H9 (cell line): ENCODE measurements around the gene SULT1A2. TPM values are rescaled to one million over a fixed set of nuclear protein-coding genes. Genes with fewer than 3 reads are reported as not detected.
"Not testable (repeated sequence)": the region's sequence is repeated elsewhere in the genome, so short reads cannot be mapped to it uniquely, and the experiment has no call there.

Source experiments
- DNase-seq: peaks from one replicate; pipeline ENCODE4 v3.0.0-alpha.2; 2017
- H2AFZ ChIP-seq: one replicate; pipeline ENCODE4 v1.6.1; 2013; ENCODE audit warnings: mild to moderate bottlenecking, low read length, control low read depth, moderate library complexity
- H2AK5ac ChIP-seq: 2 replicates; pipeline ENCODE4 v1.6.1; 2013; ENCODE audit warnings: low read length, control low read depth, mixed read lengths; ENCODE audit not compliant: insufficient read length
- H2BK120ac ChIP-seq: one replicate; pipeline ENCODE4 v1.6.1; 2013; ENCODE audit warnings: low read depth, mild to moderate bottlenecking, low read length, control low read depth, inconsistent platforms; ENCODE audit not compliant: poor library complexity, severe bottlenecking
- H2BK12ac ChIP-seq: 2 replicates; pipeline ENCODE4 v1.6.1; 2013; ENCODE audit warnings: low read length, control low read depth, mixed read lengths, low read depth; ENCODE audit not compliant: insufficient read length
- H2BK15ac ChIP-seq: 2 replicates; pipeline ENCODE4 v1.6.1; 2013; ENCODE audit warnings: low read depth, low read length, control low read depth
- H2BK20ac ChIP-seq: one replicate; pipeline ENCODE4 v1.6.1; 2013; ENCODE audit warnings: low read depth, mild to moderate bottlenecking, low read length, control low read depth, inconsistent platforms; ENCODE audit not compliant: poor library complexity, severe bottlenecking
- H2BK5ac ChIP-seq: 2 replicates; pipeline ENCODE4 v1.6.1; 2013; ENCODE audit warnings: low read length, control low read depth, mixed read lengths; ENCODE audit not compliant: insufficient read length
- H3K14ac ChIP-seq: 2 replicates; pipeline ENCODE4 v1.6.1; 2013; ENCODE audit warnings: low read length, control low read depth; ENCODE audit not compliant: insufficient read depth
- H3K18ac ChIP-seq: 2 replicates; pipeline ENCODE4 v1.6.1; 2013; ENCODE audit warnings: low read depth, mild to moderate bottlenecking, mixed read lengths, low read length, control low read depth; ENCODE audit not compliant: insufficient read length
- H3K23ac ChIP-seq: 2 replicates; pipeline ENCODE4 v1.6.1; 2013; ENCODE audit warnings: low read length, control low read depth, mixed read lengths, low read depth; ENCODE audit not compliant: insufficient read length
- H3K23me2 ChIP-seq: 2 replicates; pipeline ENCODE4 v1.6.1; 2013; ENCODE audit warnings: low read depth, mild to moderate bottlenecking, mixed read lengths, low read length, control low read depth; ENCODE audit not compliant: insufficient read length, poor library complexity, severe bottlenecking
- H3K27ac ChIP-seq: 2 replicates; pipeline ENCODE4 v1.5.1; 2013; ENCODE audit warnings: low read length, control low read depth, mixed read lengths, low read depth; ENCODE audit not compliant: insufficient read length
- H3K27me3 ChIP-seq: 2 replicates; pipeline ENCODE4 v1.6.1; 2013; ENCODE audit warnings: low read length, control low read depth, inconsistent platforms; ENCODE audit not compliant: insufficient read depth
- H3K4ac ChIP-seq: 2 replicates; pipeline ENCODE4 v1.6.1; 2013; ENCODE audit warnings: low read depth, mild to moderate bottlenecking, control low read depth, inconsistent platforms, low read length, moderate library complexity
- H3K4me1 ChIP-seq: 2 replicates; pipeline ENCODE4 v1.6.1; 2013; ENCODE audit warnings: low read length, control low read depth, inconsistent platforms; ENCODE audit not compliant: insufficient read depth
- H3K4me2 ChIP-seq: 2 replicates; pipeline ENCODE4 v1.6.1; 2013; ENCODE audit warnings: low read length, control low read depth, mixed read lengths; ENCODE audit not compliant: insufficient read length, insufficient read depth
- H3K56ac ChIP-seq: 2 replicates; pipeline ENCODE4 v1.6.1; 2013; ENCODE audit warnings: low read depth, mild to moderate bottlenecking, mixed read lengths, low read length, control low read depth; ENCODE audit not compliant: insufficient read length
- H3K79me1 ChIP-seq: 2 replicates; pipeline ENCODE4 v1.6.1; 2013; ENCODE audit warnings: low read depth, mild to moderate bottlenecking, moderate library complexity, low read length, control low read depth, inconsistent platforms; ENCODE audit not compliant: insufficient read depth, poor library complexity, severe bottlenecking
- H3K79me2 ChIP-seq: 2 replicates; pipeline ENCODE4 v1.6.1; 2013; ENCODE audit warnings: low read length, control low read depth, inconsistent platforms; ENCODE audit not compliant: insufficient read depth
- H3K9ac ChIP-seq: 2 replicates; pipeline ENCODE4 v1.6.1; 2013; ENCODE audit warnings: low read length, control low read depth, mixed read lengths; ENCODE audit not compliant: insufficient read length; ENCODE audit errors: extremely low read depth
- H3K9me3 ChIP-seq: one replicate; pipeline ENCODE4 v1.6.1; 2013; ENCODE audit warnings: low read depth, low read length, inconsistent platforms; ENCODE audit not compliant: control insufficient read depth
- H3T11ph ChIP-seq: one replicate; pipeline ENCODE4 v1.6.1; 2013; ENCODE audit warnings: mild to moderate bottlenecking, low read length, control low read depth, inconsistent platforms
- H4K20me1 ChIP-seq: one replicate; pipeline ENCODE4 v1.6.1; 2013; ENCODE audit not compliant: control insufficient read depth, insufficient read length, insufficient read depth
- H4K5ac ChIP-seq: 2 replicates; pipeline ENCODE4 v1.6.1; 2013; ENCODE audit warnings: low read depth, mild to moderate bottlenecking, mixed read lengths, low read length, control low read depth; ENCODE audit not compliant: insufficient read length
- H4K8ac ChIP-seq: replicated peaks from 2 replicates; pipeline ENCODE4 v1.6.1; 2013; ENCODE audit warnings: low read length, control low read depth, mixed read lengths, low read depth; ENCODE audit not compliant: insufficient read length
- H4K91ac ChIP-seq: 2 replicates; pipeline ENCODE4 v1.6.1; 2013; ENCODE audit warnings: low read depth, mild to moderate bottlenecking, moderate library complexity, mixed read lengths, low read length, control low read depth; ENCODE audit not compliant: insufficient read length
- H3K27ac Mint-ChIP-seq, 3 experiments: 2 replicates in 2 of 3; 3 replicates in 1 of 3; pipeline ENCODE4 v1.8.0; 2020 to 2021; ENCODE audit warnings: mixed read lengths in 3 of 3, mild to moderate bottlenecking in 1 of 3, moderate library complexity in 1 of 3
- H3K27me3 Mint-ChIP-seq: 2 replicates; pipeline ENCODE4 v1.8.0; 2021; ENCODE audit warnings: low read depth, mild to moderate bottlenecking, moderate library complexity, mixed read lengths
- H3K36me3 Mint-ChIP-seq, 3 experiments: 2 replicates in 2 of 3; 3 replicates in 1 of 3; pipeline ENCODE4 v1.8.0; 2020 to 2021; ENCODE audit warnings: low read depth in 3 of 3, mixed read lengths in 3 of 3; ENCODE audit not compliant: insufficient read depth in 1 of 3
- H3K4me1 Mint-ChIP-seq, 2 experiments: 2 replicates each; pipeline ENCODE4 v1.8.0; 2020; ENCODE audit warnings: mixed read lengths in 2 of 2
- H3K4me3 Mint-ChIP-seq, 2 experiments: 2 replicates in 1 of 2; 3 replicates in 1 of 2; pipeline ENCODE4 v1.8.0; 2020 to 2021; ENCODE audit warnings: mild to moderate bottlenecking in 2 of 2, mixed read lengths in 2 of 2, moderate library complexity in 1 of 2
- H3K9me3 Mint-ChIP-seq, 2 experiments: 2 replicates in 1 of 2; 3 replicates in 1 of 2; pipeline ENCODE4 v1.8.0; 2020; ENCODE audit warnings: mild to moderate bottlenecking in 2 of 2, mixed read lengths in 2 of 2, moderate library complexity in 1 of 2
- WGBS: extraction: QIAGEN DNeasy Blood & Tissue Kit; methylation state at CpG from one replicate; pipeline ENCODE4 v1.1.7; 2013; ENCODE audit warnings: missing lambda C conversion rate, low lambda C conversion rate, mixed read lengths; ENCODE audit not compliant: insufficient read length; ENCODE audit errors: extremely low coverage; 5-methylcytosine and 5-hydroxymethylcytosine counted together
- total RNA-seq: library from RNA; stranded (reverse); gene quantifications from 2 replicates; pipeline ENCODE4 v1.2.1, GENCODE V29; 2021
- TF ChIP-seq, protein P1 (sequence below): fragments of 200-600 bp; sonication (generic); conservative IDR thresholded peaks from 3 replicates; pipeline ENCODE4 v1.8.0; 2021; ENCODE audit warnings: antibody characterized with exemption, mild to moderate bottlenecking

The SULT1A2 gene
- total RNA-seq, 1 experiment from 2014 or later: 0.66 TPM

DNA sequence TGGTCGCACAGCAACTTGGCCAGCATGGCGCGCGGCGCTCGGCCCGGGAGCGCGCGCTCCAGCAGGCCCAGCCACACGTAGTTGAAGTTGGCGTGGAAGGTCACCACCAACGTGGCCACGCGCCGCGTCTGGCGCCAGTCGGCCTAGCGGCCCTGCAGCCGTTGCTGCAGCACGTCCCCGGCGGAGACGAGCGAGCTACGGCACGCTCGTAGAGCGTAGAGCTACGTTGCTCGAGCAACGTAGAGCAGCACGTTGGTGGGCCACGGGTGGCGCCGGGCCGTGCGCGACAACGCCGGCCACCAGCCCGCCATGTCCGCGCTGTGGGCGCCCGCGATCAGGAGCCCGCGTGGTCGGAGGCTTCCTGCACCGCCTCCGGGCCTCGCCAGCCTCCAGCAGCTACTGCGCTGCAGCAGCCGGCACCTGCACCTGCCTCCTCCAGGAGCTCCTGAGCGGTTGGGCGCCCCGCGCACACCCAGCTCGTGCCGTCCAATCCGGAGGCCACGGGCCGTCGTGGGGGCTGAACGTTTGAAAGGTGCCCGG, 26.4 kb upstream of the SULT1A2 start:
- Mint-ChIP-seq H3K36me3 (no peaks in the 10 kb centered on the region), H3K27ac (no peak overlapping the region), H3K9me3 (no peaks in the 10 kb centered on the region), H3K4me1 (peaks cover 13 to 19% of the 10 kb centered on the region in 2 experiments), H3K4me3 (no peak overlapping the region), H3K27me3 (no peaks in the 10 kb centered on the region)
- no peaks in the 10 kb centered on the region for H4K20me1 ChIP-seq
- no CpG with 5 or more reads among the region's 68 CpGs for WGBS
- H3K4me2 ChIP-seq: no peak overlapping the region
- no peak overlapping the region for H2BK12ac ChIP-seq
- H3K9ac ChIP-seq: no peak overlapping the region
- H2BK120ac ChIP-seq: no peak overlapping the region
- H2BK15ac ChIP-seq: no peak overlapping the region
- H3K14ac ChIP-seq: no peak overlapping the region
- no peaks in the 10 kb centered on the region for H3K79me1 ChIP-seq
- H3K56ac ChIP-seq: no peak overlapping the region
- H3K4ac ChIP-seq: no peak overlapping the region
- no peak overlapping the region for H2BK20ac ChIP-seq
- H2AK5ac ChIP-seq: no peak overlapping the region
- no peaks in the 10 kb centered on the region for H3K4me1 ChIP-seq
- H3K18ac ChIP-seq: no peak overlapping the region
- H3K27me3 ChIP-seq: no peaks in the 10 kb centered on the region
- H4K8ac ChIP-seq: no peak overlapping the region
- peak; percentile 39 for DNase-seq
- H2BK5ac ChIP-seq: no peak overlapping the region
- H2AFZ ChIP-seq: no peak overlapping the region
- no peak overlapping the region for H3K27ac ChIP-seq
- H3K23ac ChIP-seq: no peak overlapping the region
- H3K23me2 ChIP-seq: no peaks in the 10 kb centered on the region
- TF ChIP-seq, protein P1, sequence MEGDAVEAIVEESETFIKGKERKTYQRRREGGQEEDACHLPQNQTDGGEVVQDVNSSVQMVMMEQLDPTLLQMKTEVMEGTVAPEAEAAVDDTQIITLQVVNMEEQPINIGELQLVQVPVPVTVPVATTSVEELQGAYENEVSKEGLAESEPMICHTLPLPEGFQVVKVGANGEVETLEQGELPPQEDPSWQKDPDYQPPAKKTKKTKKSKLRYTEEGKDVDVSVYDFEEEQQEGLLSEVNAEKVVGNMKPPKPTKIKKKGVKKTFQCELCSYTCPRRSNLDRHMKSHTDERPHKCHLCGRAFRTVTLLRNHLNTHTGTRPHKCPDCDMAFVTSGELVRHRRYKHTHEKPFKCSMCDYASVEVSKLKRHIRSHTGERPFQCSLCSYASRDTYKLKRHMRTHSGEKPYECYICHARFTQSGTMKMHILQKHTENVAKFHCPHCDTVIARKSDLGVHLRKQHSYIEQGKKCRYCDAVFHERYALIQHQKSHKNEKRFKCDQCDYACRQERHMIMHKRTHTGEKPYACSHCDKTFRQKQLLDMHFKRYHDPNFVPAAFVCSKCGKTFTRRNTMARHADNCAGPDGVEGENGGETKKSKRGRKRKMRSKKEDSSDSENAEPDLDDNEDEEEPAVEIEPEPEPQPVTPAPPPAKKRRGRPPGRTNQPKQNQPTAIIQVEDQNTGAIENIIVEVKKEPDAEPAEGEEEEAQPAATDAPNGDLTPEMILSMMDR: no peak
- no peak overlapping the region for H3T11ph ChIP-seq
- H3K9me3 ChIP-seq: no peaks in the 10 kb centered on the region
- no peak overlapping the region for H4K5ac ChIP-seq
- H3K79me2 ChIP-seq: no peaks in the 10 kb centered on the region
- H4K91ac ChIP-seq: no peak overlapping the region

DNA sequence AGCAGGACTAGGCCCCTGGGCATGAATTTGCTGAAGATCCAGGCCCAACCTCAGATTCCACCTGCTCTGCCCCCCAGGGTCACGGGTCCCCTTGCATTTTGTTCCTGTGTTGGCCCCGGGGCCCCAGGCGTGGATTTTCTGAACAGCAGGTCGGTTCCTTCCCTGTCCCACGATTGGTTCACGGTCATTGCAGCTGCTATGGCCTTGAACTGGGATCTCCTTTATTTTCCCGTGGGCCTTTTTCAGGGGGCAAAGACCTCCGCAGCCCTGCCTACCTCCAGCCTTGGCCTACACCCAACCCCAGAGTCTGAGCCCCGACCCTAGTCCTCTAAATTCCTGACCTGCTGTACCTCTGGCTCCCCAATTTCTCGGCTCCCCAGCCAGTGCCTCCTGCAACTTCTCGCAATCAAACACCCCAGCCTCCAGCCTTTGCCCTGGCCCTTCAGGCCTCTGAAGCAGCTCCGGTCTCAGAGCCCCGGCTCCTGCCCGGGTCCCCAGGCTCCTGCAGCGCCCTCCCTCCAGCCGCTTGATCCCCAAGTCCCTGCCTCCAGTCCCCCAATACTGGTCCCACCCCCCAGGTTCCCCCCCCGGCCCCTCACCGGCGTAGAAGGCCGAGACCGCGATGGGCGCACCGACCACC, 25.8 kb upstream of the SULT1A2 start:
- not testable (repeated sequence) for H3K4me1 ChIP-seq, H3K27ac ChIP-seq, H3K27me3 ChIP-seq, H2AK5ac ChIP-seq, H2BK15ac ChIP-seq, H3K36me3 Mint-ChIP-seq, H2BK12ac ChIP-seq, H2BK5ac ChIP-seq, H2AFZ ChIP-seq, H3K79me2 ChIP-seq, H3T11ph ChIP-seq, DNase-seq, H4K8ac ChIP-seq, H4K20me1 ChIP-seq, H3K9ac ChIP-seq, H3K56ac ChIP-seq, H3K4ac ChIP-seq, H4K5ac ChIP-seq, H3K4me2 ChIP-seq, H4K91ac ChIP-seq, H3K9me3 ChIP-seq, H3K23ac ChIP-seq, H3K27me3 Mint-ChIP-seq, H3K14ac ChIP-seq, H3K4me3 Mint-ChIP-seq, H3K79me1 ChIP-seq, H3K9me3 Mint-ChIP-seq, H2BK120ac ChIP-seq, H3K23me2 ChIP-seq, H3K18ac ChIP-seq, H2BK20ac ChIP-seq
- Mint-ChIP-seq H3K4me1 (peaks cover 16 to 23% of the 10 kb centered on the region in 2 experiments), H3K27ac (0 out of 7 replicates have a peak overlapping the region, but pooled peaks of 1 of the 3 experiments have one; percentile 44)
- WGBS: no CpG with 5 or more reads among the region's 24 CpGs
